Measurements from ENCODE around the gene JAKMIP2. TPM values are rescaled to one million over a fixed set of nuclear protein-coding genes. Genes with fewer than 3 reads are reported as not detected.

Gene JAKMIP2
- total and polyA plus RNA-seq, 8 donors = 0.73 to 11.7 (median 8.1) TPM

GRCh38 chr5:147712598-147712997, 69.9 kb downstream of the JAKMIP2 start:
- Histone ChIP-seq H3K27me3 (no peaks in the 10 kb centered on the region), H3K4me3 (no peak overlapping the region), H3K27ac (no peak overlapping the region), H3K36me3 (no peaks in the 10 kb centered on the region), H3K9me3 (no peaks in the 10 kb centered on the region), H3K4me1 (no peaks in the 10 kb centered on the region)
- TF ChIP-seq CTCF (IDR thresholded peaks at IDR 0.05) = no peak
- no peak for DNase-seq
- intact Hi-C loops (cut with DNase I) = no loop called here
- ATAC-seq = no peak

- DNase-seq (no peak), ATAC-seq (no peak)
- no peak for TF ChIP-seq CTCF (IDR thresholded peaks at IDR 0.05)
- H3K4me1 ChIP-seq = no peaks in the 10 kb centered on the region
- H3K36me3 ChIP-seq = no peaks in the 10 kb centered on the region
- intact Hi-C loops (cut with DNase I) = no loop called here
- no peaks in the 10 kb centered on the region for H3K27me3 ChIP-seq
- H3K27ac ChIP-seq = no peak overlapping the region
- no peak overlapping the region for H3K4me3 ChIP-seq
- no peaks in the 10 kb centered on the region for H3K9me3 ChIP-seq
Observed at GRCh38 chr5:147712019-147712418, 70.5 kb downstream of the JAKMIP2 start.

DNA sequence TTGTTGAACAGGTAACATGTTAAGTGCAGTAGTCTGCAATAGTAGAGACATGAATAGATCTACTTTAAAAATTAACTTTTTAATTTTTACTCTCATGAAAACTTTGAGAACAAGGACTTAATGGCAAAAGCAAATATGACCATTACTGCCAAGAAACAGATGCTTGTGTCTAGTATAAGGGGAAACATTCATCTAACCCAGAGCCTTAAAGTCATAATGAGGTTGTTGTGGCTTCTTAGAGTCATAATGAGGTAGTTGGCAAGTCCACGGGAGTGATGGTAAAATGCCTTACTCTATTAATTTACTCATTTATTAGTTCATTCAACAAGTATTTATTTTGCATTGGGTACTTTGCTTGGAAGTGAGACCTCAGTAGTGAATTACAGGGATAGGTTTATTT, 71.5 kb downstream of the JAKMIP2 start:
- Histone ChIP-seq H3K36me3 (no peaks in the 10 kb centered on the region), H3K4me1 (no peaks in the 10 kb centered on the region), H3K27me3 (no peaks in the 10 kb centered on the region), H3K27ac (no peak overlapping the region), H3K9me3 (no peaks in the 10 kb centered on the region), H3K4me3 (no peak overlapping the region)
- ATAC-seq (no peak), DNase-seq (no peak)
- intact Hi-C loops (cut with DNase I) = no loop called here
- no peak for TF ChIP-seq CTCF (IDR thresholded peaks at IDR 0.05)

GRCh38 chr5:147708708-147709107, 73.8 kb downstream of the JAKMIP2 start:
- no peak for DNase-seq
- Histone ChIP-seq H3K27me3 (no peaks in the 10 kb centered on the region), H3K4me3 (no peak overlapping the region), H3K4me1 (no peaks in the 10 kb centered on the region), H3K27ac (no peak overlapping the region), H3K9me3 (no peaks in the 10 kb centered on the region), H3K36me3 (no peaks in the 10 kb centered on the region)
- no peak for TF ChIP-seq CTCF (IDR thresholded peaks at IDR 0.05)
- intact Hi-C loops (cut with DNase I) = no loop called here
- no peak for ATAC-seq

DNA sequence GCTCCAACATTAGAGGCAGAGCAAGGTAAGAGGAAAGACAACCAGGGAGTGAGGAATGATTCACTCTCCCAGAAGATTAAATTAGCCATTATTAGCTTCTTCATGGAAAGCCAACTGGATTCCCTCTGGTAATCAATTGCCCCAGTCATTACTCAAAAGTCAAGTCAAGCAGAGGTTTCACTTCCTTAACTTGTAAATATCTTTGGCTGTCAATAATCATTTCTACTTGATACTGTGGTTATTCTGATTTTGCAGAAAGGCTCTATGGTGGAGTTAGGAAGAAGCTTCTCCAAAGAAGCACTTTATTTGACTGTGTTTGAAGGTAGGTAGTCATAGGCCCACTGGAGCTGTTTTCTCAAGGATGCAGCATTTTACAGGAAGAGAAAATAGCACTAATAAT, 78.0 kb downstream of the JAKMIP2 start:
- Histone ChIP-seq H3K36me3 (no peaks in the 10 kb centered on the region), H3K27me3 (no peaks in the 10 kb centered on the region), H3K4me1 (no peaks in the 10 kb centered on the region), H3K4me3 (no peak overlapping the region), H3K27ac (no peak overlapping the region), H3K9me3 (no peaks in the 10 kb centered on the region)
- no peak for TF ChIP-seq CTCF (IDR thresholded peaks at IDR 0.05)
- intact Hi-C loops (cut with DNase I) = no loop called here
- DNase-seq (no peak), ATAC-seq (no peak)

All from left lung (tissue), 10 donors.